Endometrium (tissue), 2 donors: ENCODE data around the gene SET.

Experiments
- FAIRE-seq: peaks from 2 replicates; lab custom pipeline; 2012; peaks lifted over from hg19 to GRCh38; lab: Jason Lieb, UNC
- donor health status: control.
- donor health status: control.

The SET gene

DNA sequence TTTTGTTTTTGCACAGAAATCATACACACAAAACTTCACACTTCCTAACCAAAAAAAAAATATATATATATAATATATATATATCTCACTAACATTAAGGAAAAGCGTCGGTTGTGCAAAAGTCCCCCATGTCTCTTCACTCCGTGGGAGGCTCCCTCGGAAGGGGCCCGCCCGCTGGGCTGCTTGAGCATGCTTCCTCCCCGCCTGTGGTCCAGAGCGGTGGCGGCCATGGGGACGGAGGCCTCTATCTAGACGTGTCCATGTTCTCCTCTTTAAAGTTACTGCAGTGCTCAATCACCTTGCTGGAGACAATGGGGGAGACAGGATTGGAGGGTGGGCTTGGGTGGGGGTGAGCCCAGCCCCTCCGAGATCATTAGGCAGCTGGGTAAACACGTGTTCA is 42.1 kb downstream of the SET start:
- FAIRE-seq: no peak

DNA sequence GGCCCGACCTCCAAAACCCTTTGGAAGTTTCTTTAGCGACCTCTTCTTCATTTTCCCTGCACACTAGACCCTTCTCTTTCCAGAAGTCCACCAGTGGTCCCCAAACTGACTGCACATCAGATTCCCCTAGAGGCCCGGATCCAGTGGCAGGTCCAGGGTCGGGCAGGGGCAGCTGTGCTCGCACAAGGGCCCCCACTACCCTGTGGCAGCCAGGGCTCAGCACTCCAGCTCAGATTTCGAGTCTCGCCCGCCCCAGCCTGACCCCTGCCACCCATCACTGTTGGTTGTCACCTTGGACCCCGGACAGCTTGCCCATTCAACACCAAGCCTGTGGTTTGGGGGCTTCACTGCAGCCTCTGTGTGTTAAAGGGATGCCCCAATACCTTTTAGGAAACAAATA is 42.7 kb downstream of the SET start:
- FAIRE-seq: no peak

DNA sequence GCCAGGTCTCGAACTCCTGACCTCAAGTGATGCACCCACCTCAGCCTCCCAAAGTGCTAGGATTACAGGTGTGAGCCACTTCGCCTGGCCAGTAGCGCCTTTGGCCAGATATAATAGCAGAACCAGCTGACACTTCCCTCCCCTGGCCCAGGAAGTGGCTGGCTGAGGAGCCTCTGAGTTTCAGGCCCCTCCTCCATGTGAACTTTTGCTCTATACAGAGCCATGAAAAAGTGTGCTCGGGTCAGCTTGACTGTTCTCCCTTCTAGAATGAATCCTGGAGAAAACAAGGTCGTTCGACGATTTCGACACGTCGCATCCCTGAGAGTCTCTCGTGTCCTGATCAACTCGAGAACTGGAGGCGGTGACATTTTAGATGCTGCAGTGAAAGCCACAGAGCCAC is 43.6 kb downstream of the SET start:
- no peak for FAIRE-seq

- FAIRE-seq: no peak
Observed at GRCh38 chr9:128733256-128733655, 44.2 kb downstream of the SET start.

- FAIRE-seq: no peak
Observed at GRCh38 chr9:128735373-128735772, 46.4 kb downstream of the SET start.

DNA sequence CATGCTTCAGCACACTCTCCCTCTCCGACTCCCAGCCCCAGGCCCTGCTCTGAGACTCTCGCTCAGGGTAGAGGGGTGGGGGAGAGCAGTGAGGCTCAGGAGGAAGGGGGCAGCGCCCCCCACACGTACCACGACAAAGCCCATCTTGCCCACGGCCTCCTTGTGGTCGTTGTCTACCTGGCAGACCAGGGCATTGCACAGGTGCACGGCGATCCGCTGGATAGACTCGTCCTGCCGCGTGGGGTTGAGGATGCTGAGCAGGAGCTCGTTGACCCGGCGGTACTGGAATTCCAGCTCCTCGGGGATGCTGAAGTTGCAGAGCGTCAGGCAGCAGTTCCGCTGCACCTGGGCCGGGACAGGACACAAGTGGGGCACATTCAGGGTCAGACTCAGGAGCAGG is 53.4 kb downstream of the SET start:
- no peak for FAIRE-seq

DNA sequence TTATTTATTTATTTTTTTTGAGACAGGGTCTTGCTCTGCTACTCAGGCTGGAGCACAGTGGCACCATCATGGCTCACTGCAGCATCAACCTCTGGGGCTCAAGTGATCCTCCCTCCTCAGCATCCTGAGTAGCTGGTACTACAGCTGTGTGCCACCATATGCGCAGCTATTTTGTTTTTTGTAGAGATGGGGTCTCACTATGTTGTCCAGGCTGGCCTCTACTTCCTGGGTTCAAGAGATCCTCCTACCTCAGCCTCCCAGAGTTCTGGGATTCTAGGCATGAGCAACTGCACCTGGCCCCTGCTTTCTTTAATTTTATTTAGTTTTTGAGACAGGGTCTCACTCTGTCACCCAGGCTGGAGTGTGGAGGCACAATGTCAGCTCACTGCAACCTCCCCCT is 54.4 kb downstream of the SET start:
- no peak for FAIRE-seq
